HepG2 (cell line): Measurements from ENCODE around the gene ANKRD11. TPM values are rescaled to one million over a fixed set of nuclear protein-coding genes. Genes with fewer than 3 reads are reported as not detected.
A peak's percentile ranks its signal among the peaks of the same experiment; 100 is the strongest.

ENCODE experiments used
- CBFB ChIP-seq: sonication (generic); formaldehyde crosslinking; IDR thresholded peaks from 2 replicates; pipeline ENCODE4 v1.4.0; 2020; ENCODE audit warnings: missing genetic modification reagents
- CENPT ChIP-seq: sonication (generic); formaldehyde crosslinking; IDR thresholded peaks from 2 replicates; pipeline ENCODE4 v1.8.0; 2022; ENCODE audit warnings: low read depth, mild to moderate bottlenecking, moderate library complexity, missing genetic modification reagents
- CSRNP1 ChIP-seq: sonication (generic); formaldehyde crosslinking; IDR thresholded peaks from 2 replicates; pipeline ENCODE4 v1.8.1; 2023; ENCODE audit warnings: mild to moderate bottlenecking, missing genetic modification reagents
- DNMT3B ChIP-seq: conservative IDR thresholded peaks from 2 replicates; pipeline ENCODE4 v1.6.1; 2016; ENCODE audit warnings: missing biosample characterization, control low read depth
- FOXP1 ChIP-seq, 2 experiments: fragments of 450-650 bp in 1 of 2; IDR thresholded peaks; 2 replicates each; pipeline ENCODE4 v1.6.1; 2017 to 2018; ENCODE audit warnings: antibody characterized with exemption in 1 of 2
- IRF2 ChIP-seq: IDR thresholded peaks from 2 replicates; pipeline ENCODE4 v1.6.1; 2018; ENCODE audit warnings: missing genetic modification reagents, missing compliant biosample characterization
- KDM1A ChIP-seq: IDR thresholded peaks from 2 replicates; pipeline ENCODE4 v1.6.1; 2016; ENCODE audit warnings: missing compliant biosample characterization
- KDM5B ChIP-seq: sonication (generic); formaldehyde crosslinking; IDR thresholded peaks from 2 replicates; pipeline ENCODE4 v1.4.0; 2020; ENCODE audit warnings: missing genetic modification reagents, mild to moderate bottlenecking, borderline replicate concordance
- MIER3 ChIP-seq: IDR thresholded peaks from 2 replicates; pipeline ENCODE4 v1.6.1; 2016; ENCODE audit warnings: missing compliant biosample characterization, borderline replicate concordance
- MNT ChIP-seq: fragments of 450-650 bp; IDR thresholded peaks from 2 replicates; pipeline ENCODE4 v1.6.1; 2016
- NFE2L2 ChIP-seq: fragments of 150-350 bp; IDR thresholded peaks from 2 replicates; pipeline ENCODE4 v1.6.1; 2014; ENCODE audit warnings: low read length
- PAX8 ChIP-seq: sonication (generic); formaldehyde crosslinking; IDR thresholded peaks from 2 replicates; pipeline ENCODE4 v1.8.0; 2022; ENCODE audit warnings: mild to moderate bottlenecking, missing genetic modification reagents, borderline replicate concordance
- RBM39 ChIP-seq: fragments of 200-400 bp; formaldehyde crosslinking; IDR thresholded peaks from one replicate; pipeline ENCODE4 v1.6.1; 2018; ENCODE audit warnings: antibody characterized with exemption, mild to moderate bottlenecking, low read depth, low read length; ENCODE audit not compliant: poor library complexity, severe bottlenecking
- SMYD3 ChIP-seq: sonication (generic); formaldehyde crosslinking; IDR thresholded peaks from 2 replicates; pipeline ENCODE4 v1.8.1; 2023; ENCODE audit warnings: mild to moderate bottlenecking, missing genetic modification reagents
- SNRNP70 ChIP-seq: fragments of 200-400 bp; formaldehyde crosslinking; IDR thresholded peaks from 2 replicates; pipeline ENCODE4 v1.6.1; 2017; ENCODE audit warnings: mild to moderate bottlenecking, low read depth, low read length, moderate library complexity
- SRSF4 ChIP-seq: fragments of 200-400 bp; formaldehyde crosslinking; IDR thresholded peaks from one replicate; pipeline ENCODE4 v1.6.1; 2018; ENCODE audit warnings: mild to moderate bottlenecking, low read depth, low read length, moderate library complexity; ENCODE audit not compliant: poor library complexity, severe bottlenecking
- TERF1 ChIP-seq: sonication (generic); formaldehyde crosslinking; IDR thresholded peaks from 2 replicates; pipeline ENCODE4 v1.8.0; 2022; ENCODE audit warnings: mild to moderate bottlenecking, missing genetic modification reagents, moderate library complexity
- THAP11 ChIP-seq: IDR thresholded peaks from 2 replicates; pipeline ENCODE4 v1.6.1; 2016; ENCODE audit warnings: missing biosample characterization, missing genetic modification reagents
- THYN1 ChIP-seq: sonication (generic); formaldehyde crosslinking; IDR thresholded peaks from 2 replicates; pipeline ENCODE4 v1.8.1; 2023; ENCODE audit warnings: low read depth, mild to moderate bottlenecking, moderate library complexity, missing genetic modification reagents, borderline replicate concordance
- ZBTB38 ChIP-seq: sonication (generic); formaldehyde crosslinking; IDR thresholded peaks from 2 replicates; pipeline ENCODE4 v1.5.1; 2020; ENCODE audit warnings: mild to moderate bottlenecking, missing genetic modification reagents
- ZBTB43 ChIP-seq: sonication (generic); formaldehyde crosslinking; conservative IDR thresholded peaks from 2 replicates; pipeline ENCODE4 v1.4.0; 2020; ENCODE audit warnings: missing genetic modification reagents
- ZFP62 ChIP-seq: sonication (generic); formaldehyde crosslinking; IDR thresholded peaks from 2 replicates; pipeline ENCODE4 v1.4.0; 2020; ENCODE audit warnings: missing genetic modification reagents
- ZNF138 ChIP-seq: sonication (generic); formaldehyde crosslinking; IDR thresholded peaks from 2 replicates; pipeline ENCODE4 v1.5.0; 2020; ENCODE audit warnings: mild to moderate bottlenecking, low read depth, missing genetic modification reagents
- ZNF256 ChIP-seq: sonication (generic); formaldehyde crosslinking; conservative IDR thresholded peaks from 2 replicates; pipeline ENCODE4 v1.4.0; 2020; ENCODE audit warnings: missing genetic modification reagents
- ZNF678 ChIP-seq: sonication (generic); formaldehyde crosslinking; IDR thresholded peaks from 2 replicates; pipeline ENCODE4 v1.4.0; 2020; ENCODE audit warnings: mild to moderate bottlenecking, missing genetic modification reagents
- ZNF749 ChIP-seq: sonication (generic); formaldehyde crosslinking; IDR thresholded peaks from 2 replicates; pipeline ENCODE4 v1.8.0; 2022; ENCODE audit warnings: mild to moderate bottlenecking, missing genetic modification reagents, moderate library complexity, borderline replicate concordance
- ZNF850 ChIP-seq: sonication (generic); formaldehyde crosslinking; conservative IDR thresholded peaks from 2 replicates; pipeline ENCODE4 v1.9.0; 2021; ENCODE audit warnings: mild to moderate bottlenecking, missing genetic modification reagents
- ZSCAN12 ChIP-seq: sonication (generic); formaldehyde crosslinking; IDR thresholded peaks from 2 replicates; pipeline ENCODE4 v1.9.0; 2021; ENCODE audit warnings: mild to moderate bottlenecking, missing genetic modification reagents
- polyA plus RNA-seq, 8 experiments: library from polyadenylated mRNA; depleted of rRNA in 3 of 8; stranded (reverse) in 7 of 8; unstranded in 1 of 8; fragments of >200 nt; fragmentation: Illumina TruSeq in 4 of 8; extraction: Trizol in 4 of 8; gene quantifications; 2 replicates each; pipeline versions ENCODE4 v1.2.1 to v1.2.3, GENCODE V29; 2011 to 2016; ENCODE audit warnings: low read depth in 4 of 8, missing spikeins in 1 of 8, mixed read lengths in 1 of 8; ENCODE audit not compliant: insufficient read depth in 1 of 8
- total RNA-seq, 5 experiments: library from RNA; depleted of rRNA; stranded (reverse); fragments of >200 nt; fragmentation: Illumina TruSeq; extraction: Trizol; gene quantifications; 2 replicates each; pipeline ENCODE4 v1.2.3, GENCODE V29; 2016; ENCODE audit warnings: low read depth in 1 of 5

ANKRD11 gene
- total and polyA plus RNA-seq, 2 of the 13 experiments (the other 11 are each of a cell fraction or from before 2014, with no cell fraction given), result 21.4 to 38.4 TPM

GRCh38 chr16:89338863-89339262, 151.5 kb downstream of the ANKRD11 start (continued):
- TF ChIP-seq KDM1A (CRISPR knock-in tag) (no peak), PAX8 (no peak), SMYD3 (CRISPR knock-in tag) (no peak), TERF1 (no peak), MNT (no peak), MIER3 (CRISPR knock-in tag) (no peak), CENPT (no peak), ZBTB43 (CRISPR knock-in tag) (peak; percentile 75), ZNF850 (no peak), ZSCAN12 (CRISPR knock-in tag) (0 out of 2 replicates have a peak, but pooled peaks have one; percentile 73), NFE2L2 (no peak), ZNF749 (CRISPR knock-in tag) (no peak), ZNF256 (CRISPR knock-in tag) (no peak), THAP11 (CRISPR knock-in tag) (0 out of 2 replicates have a peak, but pooled peaks have one; percentile 23), FOXP1 (IDR thresholded peaks at IDR 0.05) (no peak), FOXP1 (CRISPR knock-in tag; IDR thresholded peaks at IDR 0.05) (peak; percentile 40; the same call in 1 of the 2 replicates), ZNF678 (CRISPR knock-in tag) (no peak), CBFB (CRISPR knock-in tag) (no peak), THYN1 (CRISPR knock-in tag) (no peak), ZBTB38 (peak; percentile 79; the same call in 1 of the 2 replicates), CSRNP1 (CRISPR knock-in tag) (no peak), SRSF4 (no peak), IRF2 (CRISPR knock-in tag) (peak; percentile 80), KDM5B (CRISPR knock-in tag) (no peak), ZFP62 (CRISPR knock-in tag) (no peak), RBM39 (no peak), DNMT3B (peak; percentile 65), SNRNP70 (no peak), ZNF138 (CRISPR knock-in tag) (no peak)
